ENCODE measurements around the gene CCSER1. TPM values are rescaled to one million over a fixed set of nuclear protein-coding genes. Genes with fewer than 3 reads are reported as not detected.

CCSER1 gene
- total and polyA plus RNA-seq, 2 of the 8 experiments (the other 6 are each of a cell fraction or from before 2014, with no cell fraction given): 0.26 to 0.84 TPM

DNA sequence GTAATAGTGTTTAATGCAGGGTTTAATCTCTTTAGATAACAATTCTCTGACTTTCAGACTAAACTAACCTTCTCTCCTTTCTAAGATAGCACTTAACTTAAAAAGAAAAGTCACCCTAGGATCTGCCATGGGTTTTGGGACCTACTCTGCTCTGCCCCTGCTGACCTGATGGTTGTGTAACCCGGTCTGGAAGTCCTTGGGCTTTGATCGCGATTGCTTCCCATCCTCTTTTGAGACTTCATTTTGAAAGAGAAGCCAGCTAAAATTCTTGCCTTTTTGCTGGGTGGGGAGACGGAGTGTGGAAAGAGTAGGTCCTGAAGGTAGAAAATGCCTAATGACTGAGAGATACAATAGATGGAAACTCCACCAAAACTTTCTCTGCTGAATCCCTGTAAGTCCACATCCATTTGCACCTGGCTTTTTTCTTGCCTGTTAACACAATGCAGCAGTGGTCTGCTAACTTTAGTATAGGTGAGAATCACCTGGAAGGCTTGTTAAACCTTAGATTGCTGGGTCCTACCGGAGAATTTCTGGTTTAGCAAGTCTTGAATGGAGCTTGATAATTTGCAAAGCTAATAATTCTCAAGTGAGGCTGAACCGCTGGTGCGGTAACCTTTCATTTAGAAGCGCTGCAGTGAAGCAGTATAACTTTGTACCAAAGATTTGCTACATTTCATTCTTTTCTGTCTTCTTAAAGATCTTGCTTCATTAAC, 45.6 kb upstream of the CCSER1 start (continued):
- no peak for TF ChIP-seq TAF1 (IDR thresholded peaks at IDR 0.05; ENCODE audit: low read depth, low read length)
- no peak for TF ChIP-seq MAFK (IDR thresholded peaks at IDR 0.05; ENCODE audit: low read depth, low read length)
- TF ChIP-seq RNF2 (IDR thresholded peaks at IDR 0.05; ENCODE audit: borderline replicate concordance, low read depth, low read length, missing control alignments, poor library complexity, severe bottlenecking): no peak
